Fibroblast of upper back skin (primary cell): ENCODE data around the gene KCNC1.

Source experiments
- DNase-seq: peaks from one replicate; pipeline ENCODE4 v3.0.0-alpha.2; 2013

The KCNC1 gene

DNA sequence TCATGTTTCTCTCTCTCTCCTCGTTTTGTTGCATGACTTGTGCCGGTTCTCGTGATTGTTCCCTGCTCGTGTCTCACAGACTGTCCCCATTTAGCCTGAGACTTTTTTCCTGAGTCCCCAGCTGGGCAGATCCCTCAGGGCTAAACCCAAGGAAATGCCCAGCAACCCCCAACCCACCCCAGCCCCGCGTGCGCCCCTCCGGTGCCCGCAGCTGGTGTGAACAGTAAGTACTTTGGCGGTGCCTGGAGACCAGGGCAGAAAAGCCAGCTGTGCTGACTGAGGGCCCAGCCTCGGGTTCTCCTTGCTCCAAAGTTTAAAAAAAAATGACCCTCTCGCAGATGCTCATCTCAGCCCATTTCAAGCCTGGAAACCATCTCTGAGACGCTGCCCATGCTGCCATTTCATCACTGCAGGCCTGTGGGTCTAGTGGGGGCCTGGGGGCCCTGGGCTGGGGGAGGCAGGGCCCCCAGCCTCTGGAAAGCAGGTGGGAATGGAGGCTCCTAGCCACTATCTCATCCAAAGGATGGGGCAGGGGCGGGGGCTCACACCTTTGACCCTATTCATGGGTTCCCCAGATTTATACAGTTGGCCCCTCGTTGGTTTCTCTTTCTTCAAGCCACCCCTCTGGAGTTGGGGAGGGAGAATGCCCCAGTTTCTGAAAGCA lies 41.8 kb downstream of the KCNC1 start:
- DNase-seq, result no peak

DNA sequence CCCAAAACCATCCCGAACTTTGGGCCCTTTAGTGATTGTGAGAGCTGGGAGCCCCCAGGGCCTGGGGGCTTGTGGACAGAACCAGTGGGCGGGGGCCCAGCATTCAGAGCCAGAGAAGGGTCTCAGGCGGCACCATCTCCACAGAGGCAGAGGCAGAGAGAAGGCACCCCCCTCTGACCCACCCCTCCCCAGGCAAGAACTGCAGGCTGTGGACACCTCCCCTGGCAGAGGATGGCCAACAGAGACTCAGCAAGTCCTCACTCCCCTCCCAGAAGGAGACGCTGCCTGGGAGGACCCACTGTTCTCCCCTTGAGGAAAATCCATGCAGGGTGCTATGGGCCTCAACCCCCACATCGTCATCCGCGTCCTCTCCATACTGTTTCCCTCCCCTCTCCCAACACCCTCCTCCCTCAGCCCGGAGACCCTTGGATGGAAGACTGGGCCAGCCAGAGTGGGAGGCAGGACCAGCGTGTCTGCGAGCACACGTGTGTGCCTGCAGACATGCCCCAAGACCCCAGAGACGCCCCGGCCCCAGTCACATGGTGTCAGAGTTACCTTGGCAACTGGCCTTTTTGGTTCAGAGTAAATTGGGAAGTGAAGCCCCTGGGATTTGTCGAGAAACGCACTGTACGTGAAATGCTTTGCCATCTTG lies 42.6 kb downstream of the KCNC1 start:
- DNase-seq, result no peak

DNA sequence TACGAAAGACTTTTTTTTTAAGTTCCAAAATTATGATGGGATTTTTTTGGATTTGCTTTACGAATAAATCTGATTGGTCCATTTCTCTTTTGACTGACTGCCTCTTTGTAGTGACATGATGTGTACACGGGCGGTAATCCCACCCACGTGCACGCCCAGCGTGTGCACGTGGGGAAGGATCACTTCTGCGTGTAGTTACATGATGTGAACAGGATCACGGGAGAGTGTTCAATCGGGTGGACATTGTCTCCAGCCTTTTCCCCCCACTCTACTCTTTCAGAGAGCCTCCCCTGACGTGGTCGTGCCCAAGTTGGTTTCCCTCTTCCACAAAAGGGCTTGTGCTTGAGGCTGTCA lies 43.1 kb downstream of the KCNC1 start:
- DNase-seq, result no peak

DNA sequence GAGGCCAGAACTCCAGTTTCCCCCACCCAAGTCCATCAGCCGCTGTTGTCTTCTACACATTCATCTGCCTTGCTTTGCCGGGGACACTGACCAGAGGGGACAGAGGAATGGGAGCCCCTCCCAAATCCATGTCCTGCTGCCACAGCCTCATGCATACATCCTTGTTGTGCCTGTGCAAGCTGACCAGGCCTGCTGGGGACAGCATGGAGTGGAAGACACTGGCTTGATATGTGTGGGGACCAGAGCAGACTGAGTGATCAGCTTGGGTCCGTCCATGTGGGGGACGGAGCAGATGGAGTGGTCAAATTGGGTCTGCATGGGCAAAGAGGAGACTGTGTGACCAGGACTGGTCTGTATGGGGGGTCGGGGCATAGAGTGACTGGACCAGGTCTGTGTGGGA lies 43.8 kb downstream of the KCNC1 start:
- DNase-seq, result no peak

DNA sequence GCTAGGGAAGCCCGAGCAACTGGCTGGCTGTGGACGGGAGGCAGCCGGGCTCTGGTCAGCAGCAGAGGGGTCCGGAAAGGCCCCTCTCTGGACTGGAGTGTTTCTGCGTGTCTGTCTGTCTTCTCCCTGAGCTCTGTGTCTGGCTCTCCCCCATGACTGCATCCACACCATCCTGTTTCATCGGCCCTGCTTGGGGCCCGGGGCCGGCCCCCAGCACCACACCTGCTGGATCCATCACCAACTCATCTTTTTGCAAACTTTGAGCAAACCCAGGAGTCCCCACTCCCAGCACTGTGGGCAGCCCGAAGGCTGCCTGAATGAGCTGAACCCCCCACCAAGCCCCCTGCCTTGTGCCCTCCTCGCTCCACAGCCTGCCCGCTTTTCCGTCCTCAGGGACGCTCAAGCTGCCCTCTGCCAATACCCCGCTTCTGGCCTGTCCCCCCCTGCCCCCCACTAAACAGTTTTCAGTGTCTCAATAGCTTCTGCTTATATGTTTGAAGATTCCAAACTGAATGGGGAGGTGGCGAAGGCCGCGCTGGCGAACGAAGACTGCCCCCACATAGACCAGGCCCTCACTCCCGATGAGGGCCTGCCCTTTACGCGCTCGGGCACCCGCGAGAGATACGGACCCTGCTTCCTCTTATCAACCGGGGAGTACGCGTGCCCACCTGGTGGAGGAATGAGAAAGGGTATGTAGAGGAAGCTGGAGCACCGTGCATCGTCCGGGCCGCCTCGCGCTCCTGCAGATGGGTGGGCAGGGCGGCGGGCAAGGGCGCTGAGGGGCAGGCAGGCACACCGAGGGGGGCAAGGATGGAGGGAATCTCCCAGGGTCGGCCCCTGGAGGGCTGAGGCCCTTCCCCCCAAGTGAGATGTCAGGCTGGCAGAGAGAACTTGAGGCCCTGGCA lies 44.6 kb downstream of the KCNC1 start:
- no peak for DNase-seq

DNA sequence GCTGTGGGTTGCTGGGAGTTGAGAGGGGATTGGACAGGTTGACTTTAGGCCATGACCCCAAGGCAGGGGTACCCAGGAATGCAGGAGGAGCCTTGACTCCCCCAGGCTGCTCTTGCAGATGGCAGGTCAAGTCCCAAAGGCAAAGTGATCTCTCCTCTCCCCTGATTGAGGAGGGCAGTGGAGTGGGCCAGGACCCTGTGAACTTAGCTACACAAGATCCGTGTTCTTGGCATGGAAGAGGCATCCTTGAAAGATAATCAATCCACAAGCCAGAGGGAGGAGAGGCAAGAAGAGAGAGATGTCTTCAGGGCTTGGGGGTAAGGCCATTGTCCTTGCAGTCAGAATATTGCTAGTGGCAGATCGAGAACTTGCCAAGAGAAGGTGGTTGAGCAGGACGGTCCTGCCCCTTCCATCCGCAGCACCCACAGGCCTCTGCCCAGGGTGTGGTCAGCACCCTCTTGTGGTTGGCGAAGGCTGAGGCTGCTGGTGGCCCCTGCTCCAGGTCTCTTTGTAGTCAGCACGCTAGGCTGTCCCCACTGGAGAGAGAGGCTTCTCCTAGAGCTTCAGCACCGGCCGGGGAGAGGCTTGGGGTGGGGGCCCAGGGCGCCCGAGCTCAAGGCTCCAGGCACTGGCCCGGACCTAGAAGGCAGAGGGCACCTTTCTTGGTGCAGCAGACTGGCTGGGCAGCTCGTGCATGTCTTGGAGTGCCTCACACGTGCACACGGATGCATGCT lies 45.4 kb downstream of the KCNC1 start:
- DNase-seq, result no peak

DNA sequence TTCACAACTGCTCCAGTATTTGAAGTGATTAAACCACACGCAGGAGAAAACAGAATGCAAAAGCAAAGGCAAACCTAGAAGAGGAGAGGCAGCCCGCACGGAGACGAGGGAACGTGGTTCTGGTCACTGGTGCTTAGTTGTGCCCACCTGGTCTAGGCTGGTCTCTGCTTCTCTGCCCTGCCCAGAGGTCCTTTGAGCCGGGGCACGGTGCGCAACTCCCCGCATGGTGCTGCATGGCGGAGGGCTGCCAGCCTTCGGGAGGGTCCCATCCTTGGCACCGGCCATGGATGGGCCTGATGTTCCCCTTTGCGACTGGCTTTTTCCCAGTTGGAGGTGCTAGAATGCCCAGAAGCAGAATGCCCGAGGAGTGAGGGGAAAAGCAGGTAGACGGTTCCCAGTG lies 46.1 kb downstream of the KCNC1 start:
- no peak for DNase-seq

DNA sequence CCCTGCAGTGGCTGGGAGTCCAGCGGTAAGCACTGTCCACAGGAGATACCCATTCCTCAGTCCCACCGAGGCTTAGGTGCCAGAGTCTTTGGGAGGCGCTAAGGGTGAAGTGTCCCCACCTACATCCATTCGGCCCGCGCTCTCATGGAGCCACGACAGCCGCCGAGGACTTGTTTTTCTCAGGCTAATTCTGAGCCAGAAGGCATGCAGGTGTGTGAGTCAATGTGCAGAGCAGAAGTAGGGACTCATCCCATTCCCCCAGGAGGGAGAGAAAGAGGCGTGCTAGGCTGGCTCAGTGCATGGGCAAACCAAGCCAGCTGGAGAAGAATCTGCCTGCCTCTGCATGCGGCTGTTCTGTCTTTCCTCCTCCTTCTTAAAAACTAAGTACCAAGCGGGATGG lies 46.6 kb downstream of the KCNC1 start:
- DNase-seq, result no peak

DNA sequence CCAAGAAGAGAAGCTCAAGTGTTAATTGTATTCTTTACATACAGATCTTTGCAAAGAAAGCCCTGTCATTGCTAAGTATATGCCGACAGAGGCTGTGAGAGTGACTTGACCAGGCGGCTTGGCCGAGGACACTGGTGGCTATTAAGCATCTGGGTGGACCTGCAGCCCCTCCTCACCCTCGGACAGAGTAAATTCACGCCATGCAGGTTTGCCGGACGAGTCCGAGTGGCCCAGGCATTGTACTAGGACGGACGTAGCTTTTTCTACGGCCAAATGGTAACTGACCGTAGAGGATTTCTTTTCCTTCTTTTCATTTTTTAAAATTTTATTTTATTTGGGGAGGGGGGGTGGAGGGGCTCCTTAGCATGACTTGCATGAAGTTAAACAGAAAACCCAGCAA lies 47.0 kb downstream of the KCNC1 start:
- DNase-seq, result no peak

DNA sequence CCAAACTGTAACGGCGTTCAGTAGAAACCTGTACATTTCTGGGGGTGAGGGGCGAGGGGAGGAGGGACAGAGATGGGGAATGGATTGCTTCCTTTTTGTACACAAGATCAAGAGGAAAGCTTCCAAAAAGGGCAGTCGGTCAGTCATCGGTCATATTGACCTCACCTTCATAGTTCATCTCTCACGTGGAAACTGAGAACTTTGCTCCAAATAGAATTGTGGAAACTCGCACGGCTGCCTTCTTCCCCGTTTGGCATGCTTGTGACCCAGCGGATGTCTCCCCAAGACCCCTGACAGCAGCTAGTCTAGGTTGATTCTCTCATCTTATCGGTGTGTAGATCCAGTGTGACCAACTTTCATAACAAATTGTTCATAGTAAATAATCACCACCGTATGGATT lies 47.6 kb downstream of the KCNC1 start:
- DNase-seq, result no peak

DNA sequence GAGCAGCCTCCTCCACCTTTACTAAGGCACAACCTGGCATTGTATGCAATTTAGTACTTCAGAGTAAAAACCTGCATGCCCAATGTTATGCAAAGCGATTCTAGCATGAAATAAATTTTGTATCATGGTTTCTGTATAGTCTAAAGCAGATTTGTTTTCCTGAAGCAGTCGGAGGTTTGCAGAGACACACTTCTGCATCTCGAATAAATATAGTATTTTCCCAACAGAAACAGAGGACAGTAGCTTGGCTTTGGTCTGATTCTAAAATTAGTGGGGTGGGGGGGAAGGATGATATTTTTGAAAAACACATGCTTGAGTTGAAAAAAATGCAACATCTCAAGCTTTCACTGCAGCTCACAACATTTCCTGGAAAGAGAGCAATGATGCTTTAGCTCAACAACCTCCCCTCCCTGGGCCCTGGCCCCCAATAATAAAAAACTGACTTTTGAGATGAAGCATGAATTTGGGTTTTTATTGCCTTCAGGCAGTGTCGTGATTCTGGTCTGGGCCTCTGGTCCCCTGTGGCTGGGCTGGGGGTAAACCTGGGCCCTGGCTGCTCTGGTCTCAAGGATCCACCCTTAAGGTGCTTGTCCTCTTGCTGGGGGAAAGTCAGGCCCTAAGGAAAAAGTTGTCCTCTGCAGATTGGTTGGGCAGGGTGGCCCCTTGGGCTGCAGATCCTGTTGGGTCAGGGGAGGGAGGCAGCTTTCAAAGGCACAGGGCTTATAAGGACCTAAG lies 48.2 kb downstream of the KCNC1 start:
- DNase-seq, result no peak

DNA sequence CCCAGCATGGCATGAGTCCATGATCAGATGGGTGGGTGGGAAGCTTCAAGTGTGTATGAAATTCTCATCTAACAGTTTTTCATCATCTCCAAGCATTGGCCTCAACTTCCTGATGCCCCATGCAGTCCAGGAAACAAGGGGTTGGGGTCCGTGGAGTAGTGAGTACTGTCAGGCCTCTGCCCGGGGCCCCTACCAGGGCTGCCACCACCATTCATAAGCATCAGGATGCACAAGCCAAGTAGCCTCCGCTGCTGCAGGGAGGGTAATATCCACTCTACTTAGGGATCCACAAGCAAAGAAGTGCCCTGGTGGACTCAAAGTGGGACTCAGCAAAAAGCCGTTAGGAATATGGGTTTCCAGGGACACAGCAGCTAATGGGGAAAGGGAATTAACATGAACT lies 49.3 kb downstream of the KCNC1 start:
- DNase-seq, result no peak

DNA sequence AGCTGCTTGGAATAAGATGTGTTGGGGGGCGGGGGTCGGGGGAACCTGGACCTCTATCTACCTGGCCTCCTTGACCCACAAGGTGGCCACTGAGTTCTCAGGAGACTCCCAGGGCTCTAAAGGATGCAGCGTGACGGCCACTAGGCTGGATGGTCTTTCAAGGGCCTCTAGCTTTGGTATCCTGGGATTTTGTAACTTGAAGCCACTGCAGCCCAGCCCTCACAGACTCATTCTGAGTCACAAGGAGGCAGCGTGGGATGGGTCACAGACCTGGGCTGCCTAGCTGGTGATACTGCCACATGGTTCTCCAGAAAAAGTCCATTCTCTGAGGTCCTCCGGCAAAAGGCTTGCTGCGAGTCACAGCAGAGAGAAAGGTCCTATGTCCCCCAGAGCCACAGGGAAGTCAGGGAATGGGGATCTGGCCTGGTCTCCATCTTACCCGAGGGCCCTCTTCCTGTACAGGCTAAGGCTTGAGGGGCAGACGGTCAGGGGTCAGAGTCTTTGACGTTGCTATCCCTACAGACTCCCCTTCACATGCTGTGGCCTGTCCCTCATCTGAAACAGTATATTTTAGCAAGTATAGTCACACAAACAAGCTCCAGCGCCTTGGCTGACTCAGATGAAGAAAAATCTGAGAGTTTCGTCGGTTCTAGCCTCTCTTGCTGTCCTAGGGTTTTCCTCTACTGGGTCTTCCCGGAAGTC lies 52.4 kb downstream of the KCNC1 start:
- peak; percentile 49 for DNase-seq

DNA sequence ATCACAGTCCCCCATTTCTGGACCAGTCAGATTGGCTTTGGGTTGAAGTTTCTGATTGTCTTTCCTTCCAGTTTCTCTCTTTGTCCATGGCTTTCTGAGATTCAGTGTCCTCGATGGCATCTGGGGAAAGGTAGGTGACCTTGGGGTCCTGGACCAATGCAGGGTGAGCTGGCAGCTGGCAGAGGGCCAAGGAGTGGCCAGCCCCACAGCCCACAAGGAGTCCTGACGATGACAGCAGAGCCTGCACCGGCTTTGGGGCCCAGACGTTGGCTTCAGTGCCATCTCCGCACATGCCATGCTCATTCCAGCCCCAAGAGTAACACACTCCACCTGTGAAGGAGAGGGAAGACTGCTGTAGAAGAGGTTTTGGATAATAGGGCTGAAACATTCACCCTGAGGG lies 53.5 kb downstream of the KCNC1 start:
- no peak for DNase-seq

DNA sequence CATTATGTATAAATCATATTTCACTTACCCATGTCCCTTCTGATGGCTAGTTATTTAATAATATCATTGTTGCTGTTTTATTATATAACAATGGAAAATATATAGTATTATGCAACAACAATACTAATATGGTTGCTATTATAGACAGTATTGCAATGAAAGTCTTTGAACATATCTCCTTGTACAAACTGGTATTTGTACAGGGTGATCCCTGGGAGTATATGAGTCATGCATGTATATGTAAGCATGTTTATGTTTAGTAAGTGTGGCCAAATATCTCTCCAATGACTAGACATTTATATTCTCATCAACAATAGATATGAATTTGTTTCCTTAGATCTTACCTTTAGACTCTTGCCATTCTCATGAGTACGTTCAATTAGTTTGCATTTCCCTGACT lies 55.9 kb downstream of the KCNC1 start:
- DNase-seq, result peak; percentile 26

DNA sequence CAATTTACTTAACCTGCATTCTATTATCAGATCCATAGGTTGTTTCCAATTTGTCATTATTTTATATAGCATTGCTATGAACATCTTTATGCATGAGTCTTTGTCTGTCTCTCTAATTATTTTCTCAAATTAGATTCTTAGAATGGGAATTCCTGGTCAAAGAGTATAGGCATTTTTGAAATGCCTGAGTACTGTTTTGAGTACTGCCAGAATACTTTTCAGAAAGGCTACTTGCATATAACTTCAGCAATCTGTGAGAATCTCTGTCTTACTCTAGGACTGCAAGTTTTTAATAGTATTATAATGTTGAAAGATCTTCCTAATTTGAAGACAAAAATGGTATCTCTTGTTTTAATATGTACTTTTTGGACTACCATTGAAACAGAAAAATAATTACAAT lies 56.6 kb downstream of the KCNC1 start:
- no peak for DNase-seq

DNA sequence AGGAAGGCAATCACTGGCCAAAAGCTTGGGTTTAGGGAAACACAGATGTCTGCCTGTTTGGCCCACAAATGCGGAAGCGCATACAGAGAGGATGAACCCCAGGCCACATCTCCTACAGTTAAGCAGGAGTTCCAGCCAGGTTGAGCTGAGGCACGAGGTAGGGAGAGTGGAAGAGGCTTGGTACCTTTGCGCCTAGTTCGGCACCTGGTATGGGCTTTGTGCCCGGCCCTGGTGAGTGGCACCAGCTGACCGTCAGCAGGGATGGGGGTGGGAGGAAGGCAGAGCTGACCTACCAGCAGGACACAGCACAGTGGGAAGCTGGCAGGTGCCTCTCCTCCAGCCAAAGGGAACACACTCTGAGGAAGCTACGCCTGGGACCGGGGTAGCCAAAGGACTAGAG lies 57.6 kb downstream of the KCNC1 start:
- DNase-seq, result no peak

DNA sequence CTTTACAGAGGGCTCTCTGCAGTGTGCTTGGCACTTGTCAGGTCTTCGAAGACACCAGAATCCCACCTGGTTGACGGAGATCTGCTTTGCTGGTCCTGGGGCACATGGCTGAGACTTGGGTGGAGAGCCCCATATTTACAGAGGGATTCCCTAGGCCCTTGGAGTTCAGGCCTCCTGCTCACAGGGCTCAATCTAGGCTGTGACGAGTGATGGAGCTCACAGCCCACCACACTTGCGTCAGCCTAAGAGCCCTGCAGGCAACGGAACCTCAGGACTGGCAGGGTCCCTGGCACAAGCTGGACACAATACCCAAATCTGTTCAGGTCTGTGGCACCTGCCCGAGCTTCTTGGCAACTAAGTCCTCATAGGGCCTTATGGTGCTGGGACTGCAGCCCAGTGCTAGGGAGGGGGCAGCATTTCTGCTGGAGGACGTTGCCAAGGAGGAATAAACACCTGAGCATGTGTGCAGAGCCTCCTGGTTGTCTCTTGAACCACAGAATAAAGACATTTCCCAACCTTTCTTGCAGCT lies 59.1 kb downstream of the KCNC1 start:
- DNase-seq, result no peak

DNA sequence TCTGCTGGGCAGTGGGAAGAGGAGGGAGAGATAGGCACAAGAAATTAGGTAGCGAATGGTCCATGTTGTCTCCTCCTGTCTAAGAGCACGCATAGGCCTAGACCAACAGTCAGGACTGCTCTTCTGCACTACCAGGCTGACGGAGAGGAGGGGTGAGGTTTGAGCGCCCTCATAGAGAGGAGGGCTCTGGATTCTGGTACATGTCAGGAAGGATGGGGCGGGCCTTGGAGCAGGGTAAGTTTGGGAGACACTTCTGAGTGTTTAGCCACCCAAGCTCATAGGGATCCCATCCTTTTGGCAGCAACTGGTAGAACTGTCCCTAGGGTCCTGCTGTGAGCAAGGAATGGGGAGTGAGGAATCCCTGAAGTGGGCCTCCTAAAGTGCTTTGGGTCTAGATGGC lies 60.4 kb downstream of the KCNC1 start:
- no peak for DNase-seq

DNA sequence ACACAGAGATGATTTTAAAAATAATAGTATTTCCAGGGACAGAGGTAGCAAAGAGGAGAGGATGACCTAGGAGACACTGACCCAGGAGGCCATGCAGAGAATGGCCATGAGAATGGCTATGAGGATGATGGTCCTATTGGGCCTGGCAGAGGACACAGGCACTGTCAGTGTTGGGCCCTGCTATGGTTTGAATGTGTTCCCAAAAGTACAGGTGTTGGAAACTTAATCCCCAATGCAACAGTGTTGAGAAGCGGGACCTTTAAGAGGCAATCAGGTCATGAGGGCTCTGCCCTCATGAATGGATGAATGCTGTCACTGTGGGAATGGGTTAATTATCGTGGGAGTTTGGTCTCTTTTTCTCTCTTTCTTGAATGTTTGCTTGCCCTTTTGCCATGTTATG lies 61.6 kb downstream of the KCNC1 start:
- no peak for DNase-seq

DNA sequence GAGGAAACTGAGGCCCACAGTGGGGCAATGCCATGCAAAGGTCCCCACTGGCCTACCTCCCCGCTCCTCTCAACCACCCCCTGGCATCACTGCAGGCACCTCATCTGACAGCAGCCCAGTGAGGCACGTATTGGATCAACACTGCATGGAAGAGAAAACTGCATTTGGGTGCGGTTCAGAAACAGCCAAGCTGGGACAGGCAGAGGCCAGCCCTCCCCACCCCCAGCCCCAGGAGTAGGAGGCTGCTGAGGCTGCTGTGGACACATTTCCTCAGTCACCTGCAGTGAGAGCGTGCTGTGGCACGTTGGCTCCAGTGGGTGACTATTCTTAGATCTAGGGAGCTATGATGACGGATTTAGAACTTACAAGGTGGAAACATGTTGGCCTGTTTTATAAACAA lies 63.7 kb downstream of the KCNC1 start:
- no peak for DNase-seq

DNA sequence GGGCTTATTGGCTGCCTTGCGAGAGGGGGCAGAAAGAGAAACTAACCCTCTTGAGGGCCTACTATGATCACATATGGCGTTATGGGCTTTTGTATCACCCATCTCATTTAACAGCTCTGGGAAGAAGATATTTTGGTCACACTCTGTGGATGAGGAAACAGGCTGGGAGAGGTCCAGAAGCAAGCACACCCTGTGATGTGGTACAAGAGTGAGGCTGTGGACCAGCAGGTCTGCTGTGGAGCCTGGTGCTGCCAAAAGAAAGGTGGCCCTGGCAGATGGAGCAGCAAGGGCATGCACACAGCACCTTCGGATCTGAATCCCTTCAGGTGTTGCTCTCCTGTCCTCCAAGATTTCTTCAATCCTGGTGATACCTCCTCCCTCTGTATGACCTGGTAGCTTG lies 64.1 kb downstream of the KCNC1 start:
- DNase-seq, result no peak
